GM21390 (cell line): ENCODE measurements around the gene CHTF18.
"Not testable (repeated sequence)": the region's sequence is repeated elsewhere in the genome, so short reads cannot be mapped to it uniquely, and the experiment has no call there.

Experiments used
- ATAC-seq: cut with Tn5 transposase; IDR thresholded peaks from one replicate; pipeline ENCODE4 v1.9.1; 2021; ENCODE audit not compliant: unreplicated experiment

The CHTF18 gene

DNA sequence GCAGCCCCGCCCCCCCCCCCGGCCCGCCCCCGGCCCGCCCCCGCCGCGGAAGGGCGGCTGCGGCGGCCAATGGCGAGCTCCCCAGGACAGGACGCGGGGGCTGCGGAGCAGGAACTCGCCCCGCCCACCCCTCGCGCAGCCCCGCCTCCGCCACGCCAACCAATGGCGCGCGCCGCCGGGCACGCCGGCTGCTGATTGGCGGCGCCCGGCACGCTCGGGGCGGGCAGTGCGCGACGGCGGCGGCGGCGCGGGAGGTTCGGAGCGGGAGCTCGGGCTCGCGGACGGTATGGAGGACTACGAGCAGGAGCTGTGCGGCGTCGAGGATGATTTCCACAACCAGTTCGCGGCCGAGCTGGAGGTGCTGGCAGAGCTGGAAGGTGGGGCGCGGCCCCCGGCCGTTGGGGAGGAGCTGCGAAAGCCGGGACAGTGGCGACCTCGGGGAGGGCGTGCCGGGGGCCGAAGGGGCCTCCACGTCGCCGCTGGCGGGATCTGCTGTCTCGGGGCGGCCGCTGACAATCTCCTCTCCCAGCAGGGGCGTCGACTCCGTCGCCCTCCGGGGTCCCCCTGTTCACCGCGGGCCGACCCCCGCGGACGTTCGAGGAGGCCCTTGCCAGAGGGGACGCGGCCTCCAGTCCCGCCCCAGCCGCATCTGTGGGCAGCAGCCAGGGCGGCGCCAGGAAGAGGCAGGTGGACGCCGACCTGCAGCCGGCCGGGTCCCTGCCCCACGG lies at the start of gene CHTF18:
Gene CHTF18, plus strand, starts transcription at position 222 of the 728 bp plus-strand sequence. Its CDS starts 65 bp downstream, at position 287.
- ATAC-seq, result peak; percentile 73

DNA sequence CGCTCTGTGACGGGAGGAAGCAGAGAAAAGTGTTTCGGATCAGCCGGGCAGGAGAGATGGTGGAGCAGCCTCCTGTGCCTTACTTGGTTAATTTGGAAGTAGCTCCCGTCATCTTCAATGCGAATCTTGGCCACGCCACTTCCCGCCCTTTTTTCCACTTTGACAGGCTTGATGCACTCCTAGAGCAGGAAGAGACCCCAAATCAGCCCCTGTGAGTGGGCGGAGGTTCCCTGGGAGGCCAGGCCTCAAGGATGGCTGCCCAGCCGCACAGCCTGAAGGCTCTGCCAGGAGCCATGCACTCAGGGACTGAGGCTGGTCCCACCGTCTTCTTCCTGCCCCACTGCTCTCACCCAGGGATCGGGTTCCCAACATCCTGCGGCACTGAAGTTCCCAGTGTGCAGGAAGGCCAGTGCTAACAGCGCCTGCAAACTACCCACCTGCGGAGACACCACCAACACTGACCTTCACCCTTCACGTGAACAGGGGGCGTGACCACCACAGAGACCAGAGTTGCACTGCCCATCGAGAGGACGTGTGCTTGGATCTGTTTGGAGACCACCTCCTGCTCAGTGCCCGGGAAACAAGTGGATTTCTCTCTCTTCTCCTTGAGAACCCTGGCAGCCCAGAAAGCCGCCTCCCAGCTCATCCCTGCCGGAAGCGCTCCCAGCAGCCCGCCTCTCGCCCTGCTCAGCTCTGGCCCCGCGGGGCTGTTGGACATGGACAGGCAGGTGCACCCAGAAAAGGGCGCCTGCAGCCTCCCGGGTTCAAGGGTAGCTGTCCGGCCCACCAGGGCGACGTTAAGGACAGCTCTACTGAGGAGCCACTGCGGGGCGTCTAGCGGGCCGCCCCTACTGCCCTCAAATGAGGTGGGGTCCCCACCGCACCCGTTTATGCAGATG lies 48.6 kb upstream of the CHTF18 start:
- no peak for ATAC-seq

DNA sequence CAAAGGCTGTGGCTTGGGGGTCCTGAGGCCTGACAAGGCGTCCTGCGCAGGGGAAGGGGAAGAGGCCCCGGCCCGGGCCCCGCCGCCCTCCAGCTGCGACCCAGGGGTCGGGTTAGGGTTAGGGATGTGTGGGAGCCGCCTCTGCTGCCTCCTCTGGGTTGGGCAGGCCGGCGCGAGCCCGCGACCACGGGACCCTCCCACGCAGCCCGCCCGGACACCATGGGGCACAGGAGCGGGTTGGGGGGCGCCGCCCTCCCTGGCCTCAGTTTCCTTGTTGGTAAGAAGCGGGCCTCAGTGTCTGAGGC lies 48.0 kb upstream of the CHTF18 start:
- ATAC-seq, result peak; percentile 10

DNA sequence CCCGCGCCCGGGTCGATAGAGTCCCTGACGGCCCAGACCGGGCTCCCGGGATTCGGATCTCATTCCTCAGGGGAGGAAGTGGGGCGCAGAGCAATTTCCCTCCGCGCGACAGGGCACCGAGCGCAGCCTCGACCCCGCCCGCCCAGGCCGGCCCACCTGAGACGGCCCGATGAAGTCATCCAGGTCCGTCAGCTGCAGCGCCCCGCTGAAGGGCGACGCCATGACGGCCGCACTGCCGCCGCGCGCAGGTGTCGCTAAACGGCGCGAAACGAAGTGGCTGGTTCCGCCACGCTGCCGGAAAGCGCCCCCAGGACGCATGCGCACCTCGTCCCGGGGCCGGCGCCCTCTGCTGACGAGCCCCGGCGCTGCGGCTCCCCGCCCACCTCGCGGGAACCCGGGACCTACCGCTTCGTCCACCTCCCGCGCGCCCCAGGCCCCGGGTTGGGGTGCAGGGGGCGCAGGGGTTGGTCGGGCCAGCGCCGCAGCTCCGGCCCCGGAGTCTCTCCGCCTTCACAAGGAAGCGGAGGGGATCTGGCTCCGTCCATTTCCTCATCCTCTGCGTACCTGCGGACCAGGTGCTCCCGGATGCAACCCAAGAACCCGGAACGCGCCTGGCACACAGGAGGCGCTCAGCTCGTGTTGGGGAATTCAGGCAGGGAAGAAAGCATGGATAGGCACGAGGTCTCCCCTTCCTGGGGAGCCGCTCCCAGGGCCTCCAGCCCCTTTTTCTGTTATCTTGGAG lies 47.5 kb upstream of the CHTF18 start, which contains the start of gene CIAO3:
Gene CIAO3, minus strand, starts transcription at position 234 of the 742 bp plus-strand sequence. Its CDS starts 12 bp downstream, at position 222.
- peak; percentile 61 for ATAC-seq

DNA sequence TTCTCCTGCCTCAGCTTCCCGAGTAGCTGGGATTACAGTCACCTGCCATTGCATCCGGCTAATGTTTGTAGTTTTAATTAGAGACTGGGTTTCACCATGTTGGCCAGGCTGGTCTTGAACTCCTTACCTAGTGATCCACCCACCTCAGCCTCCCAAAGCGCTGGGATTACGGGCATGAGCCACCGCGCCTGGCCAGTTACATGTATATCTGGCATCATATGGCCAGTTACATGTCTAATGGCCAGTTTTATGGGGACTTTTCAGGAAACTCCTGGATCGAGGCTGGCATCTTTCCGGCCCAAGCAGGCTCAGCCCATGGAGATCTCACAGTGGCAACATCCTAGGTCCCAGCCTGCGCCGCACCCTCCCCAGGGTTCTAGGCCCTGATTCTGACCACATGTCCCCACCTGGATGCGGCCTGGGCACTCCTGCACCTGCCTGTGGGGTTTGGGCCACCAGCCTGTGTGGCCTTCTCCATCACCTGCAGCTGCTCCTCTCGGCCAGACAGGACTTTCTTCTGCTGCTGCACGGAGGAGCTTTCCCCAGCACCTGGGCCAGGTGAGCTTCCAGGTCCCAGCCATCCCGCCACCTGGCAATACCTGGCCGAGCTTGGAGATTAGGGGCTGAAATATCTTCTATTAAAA lies 46.3 kb upstream of the CHTF18 start:
- no peak for ATAC-seq

DNA sequence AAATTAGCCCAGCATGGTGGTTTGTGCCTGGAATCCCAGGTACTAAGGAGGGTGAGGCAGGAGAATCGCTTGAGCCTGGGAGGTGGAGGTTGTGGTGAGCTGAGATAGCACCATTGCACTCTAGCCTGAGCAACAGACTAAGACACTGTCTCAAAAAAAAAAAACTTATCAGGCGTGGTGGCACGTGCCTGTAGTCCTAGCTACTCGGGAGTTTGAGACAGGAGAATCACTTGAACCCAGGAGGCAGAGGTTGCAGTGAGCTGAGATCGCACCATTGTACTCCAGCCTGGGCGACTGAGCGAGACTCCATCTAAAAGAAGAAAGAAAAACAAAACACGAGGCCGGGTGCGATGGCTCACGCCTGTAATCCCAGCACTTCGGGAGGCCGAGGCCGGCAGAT lies 45.5 kb upstream of the CHTF18 start:
- ATAC-seq, result not testable (repeated sequence)

DNA sequence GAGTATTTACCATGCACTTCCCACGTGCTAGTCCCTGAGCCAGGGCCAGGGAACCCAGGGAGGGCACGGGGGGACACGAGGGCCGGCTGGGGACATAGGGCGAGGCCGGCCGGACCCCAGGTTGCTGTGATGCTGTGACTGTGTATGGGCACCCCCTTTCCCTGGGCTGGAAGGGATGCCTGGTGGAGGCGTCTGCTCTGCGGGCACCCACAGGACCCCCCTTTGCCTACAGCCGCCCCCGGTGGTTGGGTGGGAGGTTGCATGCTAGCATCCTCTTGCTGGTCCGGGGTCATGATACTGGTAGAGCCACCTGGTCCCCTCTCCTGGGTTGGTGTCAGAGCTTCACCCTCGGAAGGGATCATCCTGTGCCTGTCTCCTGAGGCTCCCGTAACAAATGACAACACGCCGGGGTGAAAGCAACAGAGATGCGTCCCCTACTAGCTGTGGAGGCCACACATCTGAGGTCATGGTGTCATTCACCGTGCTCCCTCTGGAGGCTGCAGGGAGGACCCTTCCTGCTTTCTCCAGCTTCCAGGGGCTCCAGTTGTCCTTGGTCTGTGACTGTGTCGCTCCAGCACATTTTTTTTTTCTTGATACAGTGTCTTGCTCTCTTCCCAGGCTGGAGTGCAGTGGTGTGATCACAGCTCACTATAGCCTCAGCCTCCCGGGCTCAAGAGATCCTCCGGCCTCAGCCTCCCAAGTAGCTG lies 44.5 kb upstream of the CHTF18 start:
- no peak for ATAC-seq

DNA sequence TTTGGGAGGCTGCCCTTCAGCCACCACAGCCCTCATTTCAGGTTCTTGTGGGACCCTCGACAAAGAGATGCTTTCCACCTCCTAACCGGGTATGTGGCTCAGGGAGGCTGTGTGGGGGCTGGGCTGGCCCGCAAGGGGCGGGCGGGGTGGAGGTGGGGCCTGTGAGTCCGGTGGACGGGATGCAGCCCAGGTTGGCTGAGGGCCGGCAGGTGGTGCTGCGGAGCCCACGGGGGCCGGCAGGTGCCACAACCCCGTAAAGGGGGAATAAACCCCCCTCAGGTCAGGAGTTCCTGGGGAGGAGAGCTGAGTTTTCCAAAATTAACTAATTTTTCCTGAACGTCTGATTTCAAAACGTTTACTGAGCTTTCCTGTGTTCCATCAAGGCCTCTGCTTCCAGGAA lies 42.7 kb upstream of the CHTF18 start:
- no peak for ATAC-seq

DNA sequence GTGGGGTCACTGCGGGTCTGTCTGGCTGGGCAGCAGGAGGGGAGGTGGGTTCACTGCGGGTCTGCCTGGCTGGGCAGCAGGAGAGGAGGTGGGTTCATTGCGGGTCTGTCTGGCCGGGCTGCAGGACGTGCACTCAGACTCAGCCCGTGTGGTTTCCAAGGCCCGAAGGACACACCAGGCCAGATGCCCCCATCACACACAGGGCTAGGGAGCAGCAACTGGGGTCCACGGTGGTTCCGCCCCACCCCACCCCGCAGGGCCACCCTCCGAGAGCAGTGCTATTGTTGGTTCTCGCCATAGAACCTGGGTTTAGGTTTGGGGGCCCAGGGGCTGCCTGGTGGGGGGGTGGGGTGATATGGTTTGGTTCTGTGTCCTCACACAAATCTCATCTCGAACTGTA lies 41.8 kb upstream of the CHTF18 start:
- ATAC-seq, result no peak

DNA sequence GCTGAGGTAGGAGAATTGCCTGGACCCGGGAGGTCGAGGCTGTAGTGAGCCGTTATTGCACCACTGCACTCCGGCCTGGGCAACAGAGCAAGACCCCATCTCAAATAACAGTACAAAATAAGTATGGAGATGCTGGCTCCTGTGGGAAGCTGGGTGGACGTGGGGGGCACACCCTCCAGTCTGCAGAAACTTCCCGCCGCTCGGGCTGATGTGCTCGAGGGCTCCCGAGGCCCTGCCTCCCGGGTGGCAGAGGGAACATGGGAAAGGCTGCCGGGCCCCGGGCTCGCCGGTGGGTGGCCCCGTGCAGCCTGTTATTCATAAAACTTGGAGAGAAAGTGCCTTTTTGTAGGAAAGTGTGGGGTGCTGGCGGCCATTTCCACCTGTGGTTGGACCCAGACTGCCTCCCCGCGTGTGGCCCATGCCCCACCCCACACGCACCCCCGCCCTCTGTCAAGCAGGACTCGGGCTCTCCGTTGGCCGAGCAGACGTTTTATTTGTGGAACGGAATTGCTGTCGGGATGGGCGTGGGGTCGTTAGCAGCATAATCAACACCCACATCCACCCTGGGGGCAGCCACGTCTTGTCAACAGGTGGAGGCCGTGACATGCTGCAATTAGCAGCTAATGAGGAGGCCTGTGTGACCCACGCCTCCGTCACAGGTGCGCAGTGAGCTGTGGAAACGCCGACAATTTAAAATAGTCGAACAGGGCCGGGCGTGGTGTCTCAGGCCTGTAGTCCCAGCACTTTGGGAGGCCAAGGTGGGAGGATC lies 40.3 kb upstream of the CHTF18 start:
- ATAC-seq, result no peak

DNA sequence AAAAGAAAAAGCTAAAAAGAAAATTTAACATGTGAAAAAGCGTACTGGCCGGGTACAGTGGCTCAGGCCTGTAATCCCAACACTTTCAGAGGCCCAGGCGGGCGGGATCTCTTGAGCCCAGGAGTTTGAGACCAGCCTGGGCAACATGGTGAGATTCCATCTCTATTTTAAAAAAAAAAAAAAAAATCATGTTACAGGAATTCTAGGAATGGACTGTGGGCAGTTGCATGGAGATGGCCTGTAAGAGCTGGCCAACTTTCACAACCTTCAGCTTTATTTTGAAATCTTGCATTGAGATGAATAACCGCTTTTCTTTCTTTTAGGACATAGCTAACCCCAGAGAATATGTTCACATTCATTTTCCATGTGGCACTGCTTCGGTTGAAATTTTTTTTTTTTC lies 39.4 kb upstream of the CHTF18 start:
- no peak for ATAC-seq

DNA sequence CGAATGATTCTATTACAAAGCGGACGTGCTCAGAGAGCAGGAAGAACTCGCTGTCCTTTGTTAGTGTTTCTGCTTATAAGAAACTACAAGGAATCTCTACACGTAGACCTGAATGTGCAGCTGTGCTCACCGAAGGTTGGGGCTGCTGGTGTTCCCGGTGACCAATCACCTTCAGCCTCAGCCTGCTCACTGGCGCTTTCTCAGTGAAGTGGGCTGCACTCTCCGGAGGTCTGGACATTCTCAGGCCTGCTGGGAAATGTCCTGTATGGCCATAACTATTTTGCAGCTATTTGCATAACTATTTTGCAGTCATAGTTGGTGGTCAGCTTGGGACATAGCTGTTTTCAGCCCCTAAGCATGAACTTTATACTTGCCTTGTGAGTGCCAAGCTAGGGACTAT lies 37.9 kb upstream of the CHTF18 start:
- no peak for ATAC-seq

DNA sequence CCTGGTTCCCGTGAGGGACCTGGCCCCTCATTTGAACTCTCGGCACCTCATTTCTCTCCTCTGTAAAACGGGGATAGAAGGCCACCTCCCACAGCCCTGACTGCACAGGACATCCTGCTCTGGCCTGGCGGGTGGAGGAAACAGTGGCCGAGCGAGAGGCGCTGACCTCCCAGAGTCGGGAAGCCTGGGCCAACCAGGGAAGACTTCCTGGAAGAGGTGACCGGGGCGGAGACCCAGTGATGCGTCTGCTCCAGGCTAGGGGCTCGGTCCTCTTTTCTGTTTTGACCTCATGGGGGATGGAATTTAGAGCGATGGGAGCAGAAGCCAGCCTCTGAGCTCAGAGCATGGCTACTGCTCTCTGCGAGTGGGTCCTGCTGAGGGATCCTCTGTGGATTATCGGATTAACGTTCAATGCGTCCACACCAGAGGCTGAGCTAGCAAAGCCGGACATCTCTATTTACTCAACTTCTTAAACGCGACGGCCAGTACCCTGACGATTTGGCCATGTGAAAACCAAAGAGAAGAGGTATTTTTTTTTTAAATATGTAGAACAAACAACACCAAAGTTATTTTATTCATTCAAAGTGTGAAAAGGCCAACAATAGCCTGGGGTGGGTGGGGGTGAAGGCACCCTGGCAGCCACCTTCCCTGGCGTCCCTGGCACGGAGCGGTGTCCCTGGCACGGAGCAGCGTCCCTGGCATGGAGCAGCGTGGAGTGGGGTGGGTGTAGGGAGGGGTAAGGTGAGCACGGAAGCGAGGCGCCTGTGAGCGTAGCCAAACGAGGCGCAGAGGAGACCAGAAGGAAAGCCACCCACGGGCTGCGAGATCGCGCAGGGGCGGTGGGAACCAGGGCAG lies 37.0 kb upstream of the CHTF18 start:
- ATAC-seq, result no peak

DNA sequence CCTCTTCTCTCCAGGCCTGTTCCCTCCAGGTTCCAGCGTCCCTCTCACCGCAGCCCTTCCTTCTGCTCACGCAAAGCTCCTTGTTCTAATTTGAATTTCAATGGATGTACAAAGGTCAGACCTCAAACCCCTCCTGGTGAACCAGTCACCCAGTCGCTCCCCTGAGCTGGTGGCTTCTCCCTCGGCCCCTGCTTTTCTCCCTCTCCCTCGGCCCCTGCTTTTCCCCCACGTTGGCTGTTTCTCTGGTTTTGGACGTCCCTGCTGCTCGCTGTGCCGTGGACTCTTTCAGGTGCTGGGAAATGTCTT lies 36.5 kb upstream of the CHTF18 start:
- no peak for ATAC-seq

DNA sequence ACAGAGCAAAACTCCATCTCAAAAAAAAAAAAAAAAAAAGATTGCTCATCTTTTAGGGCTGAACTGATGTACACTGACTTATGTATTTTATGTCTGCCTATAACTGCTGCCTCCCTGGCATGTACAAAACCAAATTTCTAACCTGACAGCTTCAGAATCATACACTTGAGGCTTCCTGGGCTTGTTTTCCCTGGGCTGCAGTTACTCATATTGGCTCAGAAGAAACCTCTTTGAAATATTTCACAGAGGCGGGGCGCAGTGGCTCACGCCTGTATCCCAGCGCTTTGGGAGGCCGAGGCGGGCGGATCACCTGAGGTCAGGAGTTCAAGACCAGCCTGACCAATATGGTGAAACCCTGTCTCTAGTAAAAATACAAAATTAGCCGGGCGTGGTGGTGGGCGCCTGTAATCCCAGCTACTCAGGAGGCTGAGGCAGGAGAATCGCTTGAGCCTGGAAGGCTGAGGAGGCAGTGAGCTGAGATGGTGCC lies 34.3 kb upstream of the CHTF18 start:
- ATAC-seq, result not testable (repeated sequence)

DNA sequence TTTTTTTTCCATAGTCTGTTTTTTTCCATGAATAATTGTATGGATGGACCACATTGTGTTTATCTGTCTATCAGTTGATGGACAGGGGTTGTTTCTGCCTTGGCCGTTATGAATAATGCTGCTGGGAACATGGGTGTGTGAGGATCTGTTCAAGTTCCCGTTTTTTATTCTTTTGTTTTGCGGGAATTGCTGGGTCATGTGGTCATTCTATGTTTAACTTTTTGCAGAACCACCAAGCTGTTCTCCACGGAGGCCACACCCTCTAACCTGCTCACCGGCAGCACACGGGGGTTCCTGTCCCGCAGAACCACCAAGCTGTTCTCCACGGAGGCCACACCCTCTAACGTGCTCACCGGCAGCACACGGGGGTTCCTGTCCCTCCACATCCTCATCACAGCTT lies 33.8 kb upstream of the CHTF18 start:
- ATAC-seq, result no peak

DNA sequence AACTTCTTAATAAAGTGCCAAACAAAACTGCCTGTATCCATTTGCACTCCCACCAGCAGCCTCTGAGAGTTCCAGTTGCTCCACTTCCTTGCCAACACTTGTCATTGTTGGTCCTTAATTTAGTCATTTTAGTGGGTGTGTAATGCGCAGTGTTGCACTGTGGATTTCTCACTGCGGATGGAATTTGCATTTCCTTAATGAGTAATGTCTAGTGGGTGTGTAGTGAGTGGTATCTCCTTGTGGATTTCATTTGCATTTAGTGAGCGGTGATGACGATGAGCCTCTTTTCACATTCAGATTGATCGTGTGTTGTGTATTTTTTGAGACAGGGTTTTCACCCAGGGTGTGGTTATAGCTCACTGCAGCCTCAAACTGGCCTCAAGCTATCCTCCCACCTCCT lies 32.0 kb upstream of the CHTF18 start:
- ATAC-seq, result no peak

DNA sequence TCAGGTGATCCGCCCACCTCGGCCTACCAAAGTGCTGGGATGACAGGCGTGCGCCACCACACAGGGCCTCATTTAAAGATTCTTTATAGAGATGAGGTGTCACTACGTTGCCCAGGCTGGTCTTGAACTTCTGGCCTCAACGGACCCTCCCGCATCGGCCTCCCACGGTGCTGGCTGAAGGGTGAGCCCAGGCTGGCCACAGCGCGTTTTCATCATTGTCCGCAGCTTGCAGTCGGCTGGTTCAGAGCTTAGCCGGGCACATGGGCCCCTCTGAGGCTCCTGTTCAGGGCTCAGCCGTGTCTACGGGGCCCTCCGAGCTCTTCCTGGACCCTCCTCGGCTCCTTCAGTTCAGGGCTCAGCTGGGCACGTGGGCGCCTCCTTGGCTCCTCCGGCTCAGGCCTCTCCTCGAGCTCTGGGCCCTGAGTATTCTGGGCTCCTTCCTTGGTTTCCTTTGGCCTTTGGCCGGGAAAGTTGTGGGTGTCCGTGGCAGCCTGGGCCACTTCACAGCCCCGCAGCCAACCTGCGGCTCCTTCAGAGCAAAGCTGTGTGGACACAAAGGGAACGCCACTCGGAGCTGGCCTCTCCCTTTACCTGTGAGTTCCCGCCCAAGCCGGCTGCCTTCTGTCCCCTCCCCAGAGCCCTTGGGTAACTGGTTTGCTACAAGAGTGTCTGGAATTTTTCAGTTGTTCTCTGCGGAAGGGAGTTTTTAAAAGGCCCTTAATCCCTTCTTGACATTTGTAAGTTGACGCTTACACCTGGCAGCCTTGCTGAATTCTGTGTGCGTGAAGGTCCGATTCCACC lies 29.1 kb upstream of the CHTF18 start:
- no peak for ATAC-seq
